Kidney epithelial cell (primary cell): ENCODE data around the gene VPREB3. TPM values are rescaled to one million over a fixed set of nuclear protein-coding genes. Genes with fewer than 3 reads are reported as not detected.

Experiments used
- DNase-seq: peaks from one replicate; pipeline ENCODE4 v3.0.0-alpha.2; 2010; ENCODE audit warnings: low read depth
- H3K27me3 ChIP-seq: 2 replicates; pipeline ENCODE4 v1.6.0; 2011; ENCODE audit warnings: low read length; ENCODE audit not compliant: control insufficient read depth, insufficient read depth
- H3K36me3 ChIP-seq: 2 replicates; pipeline ENCODE4 v1.5.1; 2011; ENCODE audit warnings: low read length; ENCODE audit not compliant: control insufficient read depth, insufficient read depth
- H3K4me3 ChIP-seq: 2 replicates; pipeline ENCODE4 v1.5.1; 2011; ENCODE audit warnings: low read depth, mild to moderate bottlenecking, control low read depth, low read length
- CTCF ChIP-seq: IDR thresholded peaks from 2 replicates; pipeline ENCODE4 v1.5.1; 2011; ENCODE audit warnings: mild to moderate bottlenecking, moderate library complexity, low read length, control low read depth, inconsistent platforms; ENCODE audit not compliant: insufficient read depth, poor library complexity, severe bottlenecking
- total RNA-seq: library from RNA; depleted of rRNA; stranded (reverse); fragments of >200 nt; gene quantifications from 2 replicates; pipeline ENCODE4 v1.2.3, GENCODE V29; 2015

Gene VPREB3
- total RNA-seq, 1 donor from 2014 or later = not detected

- Histone ChIP-seq H3K4me3 (no peak overlapping the region), H3K27me3 (no peaks in the 10 kb centered on the region), H3K36me3 (peaks cover 5% of the 10 kb centered on the region)
- no peak for TF ChIP-seq CTCF
- no peak for DNase-seq
Observed at GRCh38 chr22:23796461-23796860, 42.2 kb upstream of the VPREB3 start.

- no peak overlapping the region for H3K4me3 ChIP-seq
- no peak for TF ChIP-seq CTCF
- DNase-seq = no peak
- no peaks in the 10 kb centered on the region for H3K27me3 ChIP-seq
- H3K36me3 ChIP-seq = peaks cover 5% of the 10 kb centered on the region
Observed at GRCh38 chr22:23793326-23793725, 39.1 kb upstream of the VPREB3 start.

GRCh38 chr22:23791738-23792645, 37.8 kb upstream of the VPREB3 start:
- Histone ChIP-seq H3K4me3 (no peak overlapping the region), H3K27me3 (no peaks in the 10 kb centered on the region), H3K36me3 (peaks cover 5% of the 10 kb centered on the region)
- TF ChIP-seq CTCF = no peak
- DNase-seq = no peak

- H3K27me3 ChIP-seq = no peaks in the 10 kb centered on the region
- TF ChIP-seq CTCF = no peak
- peaks cover 4% of the 10 kb centered on the region for H3K36me3 ChIP-seq
- H3K4me3 ChIP-seq = no peak overlapping the region
- no peak for DNase-seq
Observed at GRCh38 chr22:23790819-23791737, 36.9 kb upstream of the VPREB3 start.

- no peak for TF ChIP-seq CTCF
- Histone ChIP-seq H3K4me3 (no peak overlapping the region), H3K36me3 (peaks cover 4% of the 10 kb centered on the region), H3K27me3 (no peaks in the 10 kb centered on the region)
- DNase-seq = no peak
Observed at GRCh38 chr22:23789638-23790037, 35.4 kb upstream of the VPREB3 start.
